Nephron (organoid): ENCODE results near the gene SASH1.
A peak's percentile ranks its signal among the peaks of the same experiment; 100 is the strongest.

Source experiments
- H3K27ac Mint-ChIP-seq, 3 experiments: 2 replicates each; pipeline ENCODE4 v1.8.0; 2020; ENCODE audit warnings: mixed read lengths in 3 of 3, mild to moderate bottlenecking in 2 of 3, moderate library complexity in 1 of 3
- H3K27me3 Mint-ChIP-seq: 2 replicates; pipeline ENCODE4 v1.8.0; 2021; ENCODE audit warnings: low read depth, mild to moderate bottlenecking, moderate library complexity, mixed read lengths
- H3K36me3 Mint-ChIP-seq: 2 replicates; pipeline ENCODE4 v1.8.0; 2020; ENCODE audit warnings: low read depth, mixed read lengths
- H3K4me1 Mint-ChIP-seq: 2 replicates; pipeline ENCODE4 v1.8.0; 2020; ENCODE audit warnings: mixed read lengths
- H3K4me3 Mint-ChIP-seq, 3 experiments: 2 replicates each; pipeline ENCODE4 v1.8.0; 2020; ENCODE audit warnings: mild to moderate bottlenecking in 3 of 3, mixed read lengths in 3 of 3, moderate library complexity in 2 of 3
- H3K9me3 Mint-ChIP-seq: 2 replicates; pipeline ENCODE4 v1.8.0; 2020; ENCODE audit warnings: mixed read lengths
- CTCF ChIP-seq, 3 experiments: fragments of 200-600 bp; sonication (generic); IDR thresholded peaks; one replicate each; pipeline ENCODE4 v1.5.0; 2021; ENCODE audit warnings: antibody characterized with exemption in 3 of 3; ENCODE audit not compliant: unreplicated experiment in 3 of 3

SASH1 gene

GRCh38 chr6:148500402-148500801 lies 157.8 kb downstream of the SASH1 start:
- Mint-ChIP-seq H3K27me3 (no peaks in the 10 kb centered on the region), H3K4me3 (no peak overlapping the region), H3K9me3 (no peaks in the 10 kb centered on the region), H3K27ac (no peak overlapping the region), H3K4me1 (peaks cover 53% of the 10 kb centered on the region), H3K36me3 (peaks cover 20% of the 10 kb centered on the region)
- no peak for TF ChIP-seq CTCF (IDR thresholded peaks at IDR 0.05; ENCODE audit: unreplicated experiment in 3 of 3)

- TF ChIP-seq CTCF (IDR thresholded peaks at IDR 0.05; ENCODE audit: unreplicated experiment in 3 of 3) = no peak
- peak overlapping the region in 2 of 3 experiments; percentile 55 to 59 for H3K27ac Mint-ChIP-seq
- H3K27me3 Mint-ChIP-seq = no peaks in the 10 kb centered on the region
- H3K4me1 Mint-ChIP-seq = peaks cover 51% of the 10 kb centered on the region
- peaks cover 20% of the 10 kb centered on the region for H3K36me3 Mint-ChIP-seq
- H3K9me3 Mint-ChIP-seq = no peaks in the 10 kb centered on the region
- no peak overlapping the region for H3K4me3 Mint-ChIP-seq
Observed at GRCh38 chr6:148501178-148501590, 158.5 kb downstream of the SASH1 start.

- Mint-ChIP-seq H3K27ac (peak overlapping the region; percentile 55 to 87 (median 59)), H3K27me3 (peaks cover 4% of the 10 kb centered on the region), H3K4me3 (peak overlapping the region in 1 of 3 experiments; percentile 8), H3K4me1 (peaks cover 54% of the 10 kb centered on the region), H3K9me3 (no peaks in the 10 kb centered on the region), H3K36me3 (peaks cover 22% of the 10 kb centered on the region)
- TF ChIP-seq CTCF (IDR thresholded peaks at IDR 0.05; ENCODE audit: unreplicated experiment in 3 of 3) = no peak
Observed at GRCh38 chr6:148502083-148502772, 159.6 kb downstream of the SASH1 start.

- Mint-ChIP-seq H3K4me3 (no peak overlapping the region), H3K27me3 (peaks cover 4% of the 10 kb centered on the region), H3K36me3 (peaks cover 17% of the 10 kb centered on the region), H3K4me1 (peaks cover 53% of the 10 kb centered on the region), H3K27ac (peak overlapping the region in 2 of 3 experiments; percentile 55 to 59), H3K9me3 (no peaks in the 10 kb centered on the region)
- TF ChIP-seq CTCF (IDR thresholded peaks at IDR 0.05; ENCODE audit: unreplicated experiment in 3 of 3) = no peak
Observed at GRCh38 chr6:148502773-148503135, 160.1 kb downstream of the SASH1 start.

GRCh38 chr6:148503703-148504102 lies 161.1 kb downstream of the SASH1 start:
- Mint-ChIP-seq H3K4me3 (peak overlapping the region in 1 of 3 experiments; percentile 5), H3K27ac (peak overlapping the region in 2 of 3 experiments; percentile 15 to 28), H3K4me1 (peaks cover 61% of the 10 kb centered on the region), H3K27me3 (peaks cover 4% of the 10 kb centered on the region), H3K9me3 (no peaks in the 10 kb centered on the region), H3K36me3 (peaks cover 16% of the 10 kb centered on the region)
- no peak for TF ChIP-seq CTCF (IDR thresholded peaks at IDR 0.05; ENCODE audit: unreplicated experiment in 3 of 3)

GRCh38 chr6:148507774-148508173 lies 165.1 kb downstream of the SASH1 start:
- no peaks in the 10 kb centered on the region for H3K9me3 Mint-ChIP-seq
- H3K36me3 Mint-ChIP-seq = peaks cover 3% of the 10 kb centered on the region
- peak overlapping the region; percentile 80 to 87 (median 86) for H3K4me3 Mint-ChIP-seq
- TF ChIP-seq CTCF (IDR thresholded peaks at IDR 0.05; ENCODE audit: unreplicated experiment in 3 of 3) = no peak
- peaks cover 57% of the 10 kb centered on the region for H3K4me1 Mint-ChIP-seq
- peaks cover 4% of the 10 kb centered on the region for H3K27me3 Mint-ChIP-seq
- peak overlapping the region; percentile 94 to 98 (median 95) for H3K27ac Mint-ChIP-seq
